H9 (cell line): Measurements from ENCODE around the gene SRSF2. TPM values are rescaled to one million over a fixed set of nuclear protein-coding genes. Genes with fewer than 3 reads are reported as not detected.

Experiments
- DNase-seq: peaks from one replicate; pipeline ENCODE4 v3.0.0-alpha.2; 2017
- H2AFZ ChIP-seq: one replicate; pipeline ENCODE4 v1.6.1; 2013; ENCODE audit warnings: mild to moderate bottlenecking, low read length, control low read depth, moderate library complexity
- H2AK5ac ChIP-seq: 2 replicates; pipeline ENCODE4 v1.6.1; 2013; ENCODE audit warnings: low read length, control low read depth, mixed read lengths; ENCODE audit not compliant: insufficient read length
- H2BK120ac ChIP-seq: one replicate; pipeline ENCODE4 v1.6.1; 2013; ENCODE audit warnings: low read depth, mild to moderate bottlenecking, low read length, control low read depth, inconsistent platforms; ENCODE audit not compliant: poor library complexity, severe bottlenecking
- H2BK12ac ChIP-seq: 2 replicates; pipeline ENCODE4 v1.6.1; 2013; ENCODE audit warnings: low read length, control low read depth, mixed read lengths, low read depth; ENCODE audit not compliant: insufficient read length
- H2BK15ac ChIP-seq: 2 replicates; pipeline ENCODE4 v1.6.1; 2013; ENCODE audit warnings: low read depth, low read length, control low read depth
- H2BK20ac ChIP-seq: one replicate; pipeline ENCODE4 v1.6.1; 2013; ENCODE audit warnings: low read depth, mild to moderate bottlenecking, low read length, control low read depth, inconsistent platforms; ENCODE audit not compliant: poor library complexity, severe bottlenecking
- H2BK5ac ChIP-seq: 2 replicates; pipeline ENCODE4 v1.6.1; 2013; ENCODE audit warnings: low read length, control low read depth, mixed read lengths; ENCODE audit not compliant: insufficient read length
- H3K14ac ChIP-seq: 2 replicates; pipeline ENCODE4 v1.6.1; 2013; ENCODE audit warnings: low read length, control low read depth; ENCODE audit not compliant: insufficient read depth
- H3K18ac ChIP-seq: 2 replicates; pipeline ENCODE4 v1.6.1; 2013; ENCODE audit warnings: low read depth, mild to moderate bottlenecking, mixed read lengths, low read length, control low read depth; ENCODE audit not compliant: insufficient read length
- H3K23ac ChIP-seq: 2 replicates; pipeline ENCODE4 v1.6.1; 2013; ENCODE audit warnings: low read length, control low read depth, mixed read lengths, low read depth; ENCODE audit not compliant: insufficient read length
- H3K23me2 ChIP-seq: 2 replicates; pipeline ENCODE4 v1.6.1; 2013; ENCODE audit warnings: low read depth, mild to moderate bottlenecking, mixed read lengths, low read length, control low read depth; ENCODE audit not compliant: insufficient read length, poor library complexity, severe bottlenecking
- H3K27ac ChIP-seq: 2 replicates; pipeline ENCODE4 v1.5.1; 2013; ENCODE audit warnings: low read length, control low read depth, mixed read lengths, low read depth; ENCODE audit not compliant: insufficient read length
- H3K27me3 ChIP-seq: 2 replicates; pipeline ENCODE4 v1.6.1; 2013; ENCODE audit warnings: low read length, control low read depth, inconsistent platforms; ENCODE audit not compliant: insufficient read depth
- H3K4ac ChIP-seq: 2 replicates; pipeline ENCODE4 v1.6.1; 2013; ENCODE audit warnings: low read depth, mild to moderate bottlenecking, control low read depth, inconsistent platforms, low read length, moderate library complexity
- H3K4me1 ChIP-seq: 2 replicates; pipeline ENCODE4 v1.6.1; 2013; ENCODE audit warnings: low read length, control low read depth, inconsistent platforms; ENCODE audit not compliant: insufficient read depth
- H3K4me2 ChIP-seq: 2 replicates; pipeline ENCODE4 v1.6.1; 2013; ENCODE audit warnings: low read length, control low read depth, mixed read lengths; ENCODE audit not compliant: insufficient read length, insufficient read depth
- H3K56ac ChIP-seq: 2 replicates; pipeline ENCODE4 v1.6.1; 2013; ENCODE audit warnings: low read depth, mild to moderate bottlenecking, mixed read lengths, low read length, control low read depth; ENCODE audit not compliant: insufficient read length
- H3K79me1 ChIP-seq: 2 replicates; pipeline ENCODE4 v1.6.1; 2013; ENCODE audit warnings: low read depth, mild to moderate bottlenecking, moderate library complexity, low read length, control low read depth, inconsistent platforms; ENCODE audit not compliant: insufficient read depth, poor library complexity, severe bottlenecking
- H3K79me2 ChIP-seq: 2 replicates; pipeline ENCODE4 v1.6.1; 2013; ENCODE audit warnings: low read length, control low read depth, inconsistent platforms; ENCODE audit not compliant: insufficient read depth
- H3K9ac ChIP-seq: 2 replicates; pipeline ENCODE4 v1.6.1; 2013; ENCODE audit warnings: low read length, control low read depth, mixed read lengths; ENCODE audit not compliant: insufficient read length; ENCODE audit errors: extremely low read depth
- H3K9me3 ChIP-seq: one replicate; pipeline ENCODE4 v1.6.1; 2013; ENCODE audit warnings: low read depth, low read length, inconsistent platforms; ENCODE audit not compliant: control insufficient read depth
- H3T11ph ChIP-seq: one replicate; pipeline ENCODE4 v1.6.1; 2013; ENCODE audit warnings: mild to moderate bottlenecking, low read length, control low read depth, inconsistent platforms
- H4K20me1 ChIP-seq: one replicate; pipeline ENCODE4 v1.6.1; 2013; ENCODE audit not compliant: control insufficient read depth, insufficient read length, insufficient read depth
- H4K5ac ChIP-seq: 2 replicates; pipeline ENCODE4 v1.6.1; 2013; ENCODE audit warnings: low read depth, mild to moderate bottlenecking, mixed read lengths, low read length, control low read depth; ENCODE audit not compliant: insufficient read length
- H4K8ac ChIP-seq: replicated peaks from 2 replicates; pipeline ENCODE4 v1.6.1; 2013; ENCODE audit warnings: low read length, control low read depth, mixed read lengths, low read depth; ENCODE audit not compliant: insufficient read length
- H4K91ac ChIP-seq: 2 replicates; pipeline ENCODE4 v1.6.1; 2013; ENCODE audit warnings: low read depth, mild to moderate bottlenecking, moderate library complexity, mixed read lengths, low read length, control low read depth; ENCODE audit not compliant: insufficient read length
- H3K27ac Mint-ChIP-seq, 3 experiments: 2 replicates in 2 of 3; 3 replicates in 1 of 3; pipeline ENCODE4 v1.8.0; 2020 to 2021; ENCODE audit warnings: mixed read lengths in 3 of 3, mild to moderate bottlenecking in 1 of 3, moderate library complexity in 1 of 3
- H3K27me3 Mint-ChIP-seq: 2 replicates; pipeline ENCODE4 v1.8.0; 2021; ENCODE audit warnings: low read depth, mild to moderate bottlenecking, moderate library complexity, mixed read lengths
- H3K36me3 Mint-ChIP-seq, 3 experiments: 2 replicates in 2 of 3; 3 replicates in 1 of 3; pipeline ENCODE4 v1.8.0; 2020 to 2021; ENCODE audit warnings: low read depth in 3 of 3, mixed read lengths in 3 of 3; ENCODE audit not compliant: insufficient read depth in 1 of 3
- H3K4me1 Mint-ChIP-seq, 2 experiments: 2 replicates each; pipeline ENCODE4 v1.8.0; 2020; ENCODE audit warnings: mixed read lengths in 2 of 2
- H3K4me3 Mint-ChIP-seq, 2 experiments: 2 replicates in 1 of 2; 3 replicates in 1 of 2; pipeline ENCODE4 v1.8.0; 2020 to 2021; ENCODE audit warnings: mild to moderate bottlenecking in 2 of 2, mixed read lengths in 2 of 2, moderate library complexity in 1 of 2
- H3K9me3 Mint-ChIP-seq, 2 experiments: 2 replicates in 1 of 2; 3 replicates in 1 of 2; pipeline ENCODE4 v1.8.0; 2020; ENCODE audit warnings: mild to moderate bottlenecking in 2 of 2, mixed read lengths in 2 of 2, moderate library complexity in 1 of 2
- CTCF ChIP-seq: fragments of 200-600 bp; sonication (generic); conservative IDR thresholded peaks from 3 replicates; pipeline ENCODE4 v1.8.0; 2021; ENCODE audit warnings: antibody characterized with exemption, mild to moderate bottlenecking
- WGBS: extraction: QIAGEN DNeasy Blood & Tissue Kit; methylation state at CpG from one replicate; pipeline ENCODE4 v1.1.7; 2013; ENCODE audit warnings: missing lambda C conversion rate, low lambda C conversion rate, mixed read lengths; ENCODE audit not compliant: insufficient read length; ENCODE audit errors: extremely low coverage; 5-methylcytosine and 5-hydroxymethylcytosine counted together
- total RNA-seq: library from RNA; stranded (reverse); gene quantifications from 2 replicates; pipeline ENCODE4 v1.2.1, GENCODE V29; 2021

The SRSF2 gene
- total RNA-seq, 1 experiment from 2014 or later = 578 TPM

- no CpG with 5 or more reads among the region's 1 CpG for WGBS
- DNase-seq = no peak
- no peak overlapping the region for H4K8ac ChIP-seq
- no peaks in the 10 kb centered on the region for H3K4me1 Mint-ChIP-seq
- peaks cover 20 to 51% (median 34%) of the 10 kb centered on the region in 3 experiments for H3K36me3 Mint-ChIP-seq
- H3K9ac ChIP-seq = no peak overlapping the region
- no peak overlapping the region for H2AK5ac ChIP-seq
- no peaks in the 10 kb centered on the region; a peak in 1 of 5 replicates for H3K9me3 Mint-ChIP-seq
- no peak overlapping the region for H3K18ac ChIP-seq
- H2BK15ac ChIP-seq = no peak overlapping the region
- no peaks in the 10 kb centered on the region for H3K27me3 ChIP-seq
- H3K9me3 ChIP-seq = no peaks in the 10 kb centered on the region
- no peaks in the 10 kb centered on the region for H4K20me1 ChIP-seq
- no peak overlapping the region for H2AFZ ChIP-seq
- no peaks in the 10 kb centered on the region for H3K79me1 ChIP-seq
- H3K4me2 ChIP-seq = no peak overlapping the region
- no peaks in the 10 kb centered on the region for H3K27me3 Mint-ChIP-seq
- no peak overlapping the region for H3K23ac ChIP-seq
- H3K14ac ChIP-seq = no peak overlapping the region
- no peak overlapping the region for H3K56ac ChIP-seq
- no peak overlapping the region for H3K27ac Mint-ChIP-seq
- H3K27ac ChIP-seq = no peak overlapping the region
- no peaks in the 10 kb centered on the region for H3K79me2 ChIP-seq
- no peak overlapping the region for H3T11ph ChIP-seq
- H3K4ac ChIP-seq = no peak overlapping the region
- no peak overlapping the region for H3K4me3 Mint-ChIP-seq
- H4K5ac ChIP-seq = no peak overlapping the region
- no peak overlapping the region for H2BK20ac ChIP-seq
- no peak overlapping the region for H2BK12ac ChIP-seq
- H2BK120ac ChIP-seq = no peak overlapping the region
- H4K91ac ChIP-seq = no peak overlapping the region
- H3K4me1 ChIP-seq = no peaks in the 10 kb centered on the region
- H2BK5ac ChIP-seq = no peak overlapping the region
- no peaks in the 10 kb centered on the region for H3K23me2 ChIP-seq
- TF ChIP-seq CTCF = no peak
These were observed 11.5 kb upstream of the SRSF2 start for GRCh38 chr17:76748657-76749056.
